GOT3 (cell line): Measurements from ENCODE around the gene CACNA1D.

Experiments used
- DNase-seq: peaks from one replicate; lab custom pipeline; 2025; ENCODE audit warnings: mixed read lengths; lab: John Stamatoyannopoulos, UW

Gene CACNA1D

GRCh38 chr3:53577506-53577905 is 83.1 kb downstream of the CACNA1D start:
- no peak for DNase-seq

- DNase-seq, result no peak
These were observed 85.2 kb downstream of the CACNA1D start for GRCh38 chr3:53579636-53580035.

- no peak for DNase-seq
These were observed 87.3 kb downstream of the CACNA1D start for GRCh38 chr3:53581671-53582070.

GRCh38 chr3:53583161-53583690 is 88.8 kb downstream of the CACNA1D start:
- no peak for DNase-seq

GRCh38 chr3:53585049-53585448 is 90.6 kb downstream of the CACNA1D start:
- DNase-seq, result no peak

GRCh38 chr3:53585627-53586026 is 91.2 kb downstream of the CACNA1D start:
- no peak for DNase-seq

- no peak for DNase-seq
These were observed 93.7 kb downstream of the CACNA1D start for GRCh38 chr3:53588122-53588521.

GRCh38 chr3:53589201-53589600 is 94.8 kb downstream of the CACNA1D start:
- DNase-seq, result no peak

GRCh38 chr3:53589806-53590205 is 95.4 kb downstream of the CACNA1D start:
- no peak for DNase-seq

GRCh38 chr3:53590606-53591005 is 96.2 kb downstream of the CACNA1D start:
- no peak for DNase-seq

GRCh38 chr3:53591646-53592045 is 97.2 kb downstream of the CACNA1D start:
- no peak for DNase-seq

- no peak for DNase-seq
These were observed 98.5 kb downstream of the CACNA1D start for GRCh38 chr3:53592862-53593261.

- no peak for DNase-seq
These were observed 99.2 kb downstream of the CACNA1D start for GRCh38 chr3:53593611-53594010.

- DNase-seq, result no peak
These were observed 99.9 kb downstream of the CACNA1D start for GRCh38 chr3:53594276-53594675.

GRCh38 chr3:53595660-53596059 is 101.2 kb downstream of the CACNA1D start:
- no peak for DNase-seq

- DNase-seq, result no peak
These were observed 102.9 kb downstream of the CACNA1D start for GRCh38 chr3:53597136-53597915.

GRCh38 chr3:53599771-53600170 is 105.4 kb downstream of the CACNA1D start:
- DNase-seq, result no peak

- DNase-seq, result no peak
These were observed 108.5 kb downstream of the CACNA1D start for GRCh38 chr3:53602866-53603265.

GRCh38 chr3:53604232-53604631 is 109.8 kb downstream of the CACNA1D start:
- no peak for DNase-seq

GRCh38 chr3:53606793-53607192 is 112.4 kb downstream of the CACNA1D start:
- no peak for DNase-seq

- no peak for DNase-seq
These were observed 118.1 kb downstream of the CACNA1D start for GRCh38 chr3:53612508-53612907.

GRCh38 chr3:53613125-53613524 is 118.7 kb downstream of the CACNA1D start:
- DNase-seq, result no peak

GRCh38 chr3:53614307-53614706 is 119.9 kb downstream of the CACNA1D start:
- DNase-seq, result no peak

- no peak for DNase-seq
These were observed 121.9 kb downstream of the CACNA1D start for GRCh38 chr3:53616321-53616720.
